PC-3 (cell line): ENCODE data around the gene TMEM91. TPM values are rescaled to one million over a fixed set of nuclear protein-coding genes. Genes with fewer than 3 reads are reported as not detected.

Experiments used
- ATAC-seq: fragments of 200-7000 bp; cut with Tn5 transposase; 2 replicates; pipeline ENCODE4 v1.9.1; 2020; ENCODE audit warnings: mild to moderate bottlenecking, moderate library complexity
- BruUV-seq: library from RNA; stranded (reverse); fragments of 400-500 nt; replicated peaks from 2 replicates; lab custom pipeline; 2021; lab: Mats Ljungman, UMichigan
- CTCF ChIA-PET: fragments of 300-600 bp; sonication (Branson Sonifier 250); formaldehyde crosslinking; loops from one replicate; lab custom pipeline; 2022; ENCODE audit warnings: antibody characterized with exemption; lab: Charles Lee
- POLR2A ChIA-PET: fragments of 300-600 bp; sonication (Branson Sonifier 250); formaldehyde crosslinking; loops from one replicate; lab custom pipeline; 2022; ENCODE audit warnings: antibody characterized with exemption; ENCODE audit not compliant: unreplicated experiment; lab: Charles Lee
- DNase-seq: peaks from one replicate; pipeline ENCODE4 v3.0.0-alpha.2; 2015
- H2AFZ ChIP-seq: fragments of 300-600 bp; sonication (generic); 2 replicates; pipeline ENCODE4 v1.6.0; 2016; ENCODE audit warnings: antibody characterized with exemption, low read length
- H3F3A ChIP-seq: fragments of 300-600 bp; sonication (generic); one replicate; pipeline ENCODE4 v1.6.0; 2017; ENCODE audit warnings: antibody characterized with exemption, low read length, control low read depth, mild to moderate bottlenecking; ENCODE audit not compliant: unreplicated experiment
- H3K27ac ChIP-seq: fragments of 300-600 bp; sonication (generic); 2 replicates; pipeline ENCODE4 v1.5.1; 2016; ENCODE audit warnings: mild to moderate bottlenecking, low read length
- H3K27me3 ChIP-seq: fragments of 300-600 bp; sonication (generic); 2 replicates; pipeline ENCODE4 v1.6.1; 2016; ENCODE audit warnings: low read length, mixed read lengths
- H3K36me3 ChIP-seq: fragments of 300-600 bp; sonication (generic); 2 replicates; pipeline ENCODE4 v1.6.1; 2016; ENCODE audit warnings: low read depth, mixed run types, low read length, mixed read lengths
- H3K4me1 ChIP-seq: fragments of 300-600 bp; sonication (generic); 2 replicates; pipeline ENCODE4 v1.5.1; 2016; ENCODE audit warnings: low read length; ENCODE audit not compliant: insufficient read depth
- H3K4me2 ChIP-seq: fragments of 300-600 bp; sonication (generic); 2 replicates; pipeline ENCODE4 v1.6.0; 2016; ENCODE audit warnings: low read length
- H3K4me3 ChIP-seq: fragments of 300-600 bp; sonication (generic); 2 replicates; pipeline ENCODE4 v1.5.1; 2016; ENCODE audit warnings: mild to moderate bottlenecking, low read length, mixed read lengths
- H3K79me2 ChIP-seq: fragments of 300-600 bp; sonication (generic); 2 replicates; pipeline ENCODE4 v1.6.1; 2017; ENCODE audit warnings: low read length, mixed read lengths
- H3K9ac ChIP-seq: fragments of 300-600 bp; sonication (generic); 2 replicates; pipeline ENCODE4 v1.6.0; 2016; ENCODE audit warnings: mild to moderate bottlenecking, low read length
- H3K9me2 ChIP-seq: fragments of 300-600 bp; sonication (generic); replicated peaks from 2 replicates; pipeline ENCODE4 v1.6.1; 2016; ENCODE audit warnings: mixed run types, low read length, mixed read lengths
- H3K9me3 ChIP-seq: fragments of 300-600 bp; sonication (generic); 2 replicates; pipeline ENCODE4 v1.6.1; 2016; ENCODE audit warnings: low read length, mixed read lengths
- H4K20me1 ChIP-seq: fragments of 300-600 bp; sonication (generic); 2 replicates; pipeline ENCODE4 v1.6.1; 2016; ENCODE audit warnings: low read length, mixed read lengths
- CTCF ChIP-seq: fragments of 300-600 bp; sonication (generic); conservative IDR thresholded peaks from 2 replicates; pipeline ENCODE4 v1.5.1; 2017; ENCODE audit warnings: antibody characterized with exemption, low read depth, mild to moderate bottlenecking, low read length
- EZH2 ChIP-seq: fragments of 300-600 bp; sonication (generic); IDR thresholded peaks from one replicate; pipeline ENCODE4 v1.6.1; 2017; ENCODE audit warnings: antibody characterized with exemption, mild to moderate bottlenecking, low read length; ENCODE audit not compliant: unreplicated experiment
- EZH2phosphoT487 ChIP-seq: fragments of 300-600 bp; sonication (generic); IDR thresholded peaks from 2 replicates; pipeline ENCODE4 v1.6.1; 2018; ENCODE audit warnings: mild to moderate bottlenecking, antibody characterized with exemption, low read length, borderline replicate concordance
- intact Hi-C: fragments of 100-400 bp; cut with micrococcal nuclease; formaldehyde crosslinking; loops from 2 replicates; pipeline ENCODE4 v1.9.0; 2023
- total RNA-seq: library from RNA; depleted of rRNA; stranded (reverse); fragments of >200 nt; gene quantifications from 2 replicates; pipeline ENCODE4 v1.2.3, GENCODE V29; 2014

TMEM91 gene
- total RNA-seq, 1 experiment from 2014 or later, result 2.4 TPM

- POLR2A ChIA-PET, result no interaction called here
- Histone ChIP-seq H3K4me2 (no peak overlapping the region), H3K9ac (no peak overlapping the region), H3K4me3 (no peak overlapping the region), H3F3A (no peaks in the 10 kb centered on the region), H3K9me2 (no peaks in the 10 kb centered on the region), H3K4me1 (no peaks in the 10 kb centered on the region), H3K79me2 (no peaks in the 10 kb centered on the region), H3K36me3 (0 out of 2 replicates have a peak, but pooled peaks cover 3% of the 10 kb centered on the region), H3K27ac (no peak overlapping the region), H4K20me1 (no peaks in the 10 kb centered on the region), H2AFZ (no peak overlapping the region), H3K27me3 (no peaks in the 10 kb centered on the region), H3K9me3 (no peaks in the 10 kb centered on the region)
- TF ChIP-seq CTCF, result no peak
- no peak for TF ChIP-seq EZH2phosphoT487
- no peak for TF ChIP-seq EZH2
- DNase-seq (no peak), ATAC-seq (no peak)
- CTCF ChIA-PET, result no interaction called here
- BruUV-seq, result no TSS peak
- intact Hi-C loops, result no loop called here
These were observed 45.6 kb downstream of the TMEM91 start for GRCh38 chr19:41421973-41422372.

GRCh38 chr19:41422456-41422855 is 46.1 kb downstream of the TMEM91 start:
- BruUV-seq, result no TSS peak
- TF ChIP-seq EZH2phosphoT487, result no peak
- no peak for TF ChIP-seq CTCF
- TF ChIP-seq EZH2, result no peak
- POLR2A ChIA-PET, result no interaction called here
- H3K36me3 ChIP-seq, result 0 out of 2 replicates have a peak, but pooled peaks cover 3% of the 10 kb centered on the region
- intact Hi-C loops, result no loop called here
- DNase-seq (no peak), ATAC-seq (no peak)
- H2AFZ ChIP-seq, result no peak overlapping the region
- H3K27ac ChIP-seq, result no peak overlapping the region
- H4K20me1 ChIP-seq, result no peaks in the 10 kb centered on the region
- H3K4me2 ChIP-seq, result no peak overlapping the region
- no peaks in the 10 kb centered on the region for H3K9me3 ChIP-seq
- no peaks in the 10 kb centered on the region for H3K79me2 ChIP-seq
- no peak overlapping the region for H3K9ac ChIP-seq
- H3K4me3 ChIP-seq, result no peak overlapping the region
- no peaks in the 10 kb centered on the region for H3F3A ChIP-seq
- no peaks in the 10 kb centered on the region for H3K27me3 ChIP-seq
- H3K4me1 ChIP-seq, result no peaks in the 10 kb centered on the region
- CTCF ChIA-PET, result no interaction called here
- no peaks in the 10 kb centered on the region for H3K9me2 ChIP-seq

GRCh38 chr19:41422955-41423354 is 46.6 kb downstream of the TMEM91 start:
- Histone ChIP-seq H3K36me3 (0 out of 2 replicates have a peak, but pooled peaks cover 3% of the 10 kb centered on the region), H3K4me2 (no peak overlapping the region), H3K27me3 (no peaks in the 10 kb centered on the region), H3K27ac (no peak overlapping the region), H3F3A (no peaks in the 10 kb centered on the region), H3K4me1 (no peaks in the 10 kb centered on the region), H4K20me1 (no peaks in the 10 kb centered on the region), H3K79me2 (no peaks in the 10 kb centered on the region), H3K4me3 (no peak overlapping the region), H3K9me3 (no peaks in the 10 kb centered on the region), H3K9ac (no peak overlapping the region), H3K9me2 (no peaks in the 10 kb centered on the region), H2AFZ (no peak overlapping the region)
- ChIA-PET CTCF (no interaction called here), POLR2A (no interaction called here)
- no peak for TF ChIP-seq CTCF
- no peak for TF ChIP-seq EZH2
- no peak for TF ChIP-seq EZH2phosphoT487
- BruUV-seq, result no TSS peak
- ATAC-seq (no peak), DNase-seq (no peak)
- intact Hi-C loops, result no loop called here
